Muscle of arm (tissue), 12 donors: ENCODE measurements around the gene ANKS3. TPM values are rescaled to one million over a fixed set of nuclear protein-coding genes. Genes with fewer than 3 reads are reported as not detected.

Experiments used
- DNase-seq: peaks from one replicate; pipeline ENCODE4 v3.0.0-alpha.2; 2013
- polyA plus RNA-seq, 12 donors: library from polyadenylated mRNA; unstranded; fragments of 120-200 nt; gene quantifications; one replicate each; pipeline ENCODE4 v1.2.1, GENCODE V29; 2013; ENCODE audit not compliant: insufficient read length in 12 of 12

The ANKS3 gene
- polyA plus RNA-seq, 12 donors: 8.3 to 20.2 (median 12.7) TPM; not detected in 1

DNA sequence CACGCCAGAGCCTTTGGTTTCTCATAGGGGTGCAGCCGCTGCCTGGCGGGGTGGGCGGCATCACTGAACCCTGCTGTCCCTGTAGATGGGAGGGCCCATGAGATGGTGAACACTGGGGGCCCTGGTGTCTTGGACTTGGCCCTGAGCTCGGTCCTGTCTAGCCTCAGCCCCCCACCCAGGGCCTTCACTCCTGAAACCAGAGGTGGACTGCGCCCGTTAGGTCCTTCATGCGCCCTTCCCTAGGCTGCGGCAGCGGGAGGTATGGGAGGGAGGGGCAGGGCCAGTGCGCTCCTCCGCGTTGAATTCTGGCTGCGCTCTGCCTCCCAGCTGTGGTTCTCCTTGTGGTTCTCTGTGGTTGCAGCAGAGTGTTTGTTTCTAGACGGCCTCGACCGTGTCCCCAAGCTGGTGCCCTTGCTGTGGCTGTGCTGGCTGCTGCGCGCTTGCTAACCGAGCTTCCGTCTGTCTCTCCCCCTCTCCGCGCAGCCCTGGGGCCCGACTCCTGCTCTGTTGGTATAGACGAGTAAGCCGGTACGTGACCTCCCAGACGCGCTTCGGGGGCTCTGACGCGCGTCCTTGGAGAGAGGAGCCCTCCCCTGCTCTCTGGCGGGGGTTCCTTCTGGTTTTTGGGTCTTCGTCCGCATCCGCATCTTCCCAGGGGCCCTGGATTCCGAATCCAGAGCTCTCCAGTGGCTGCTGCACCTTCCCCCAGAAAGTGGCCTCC is 48.1 kb downstream of the ANKS3 start:
- no peak for DNase-seq

DNA sequence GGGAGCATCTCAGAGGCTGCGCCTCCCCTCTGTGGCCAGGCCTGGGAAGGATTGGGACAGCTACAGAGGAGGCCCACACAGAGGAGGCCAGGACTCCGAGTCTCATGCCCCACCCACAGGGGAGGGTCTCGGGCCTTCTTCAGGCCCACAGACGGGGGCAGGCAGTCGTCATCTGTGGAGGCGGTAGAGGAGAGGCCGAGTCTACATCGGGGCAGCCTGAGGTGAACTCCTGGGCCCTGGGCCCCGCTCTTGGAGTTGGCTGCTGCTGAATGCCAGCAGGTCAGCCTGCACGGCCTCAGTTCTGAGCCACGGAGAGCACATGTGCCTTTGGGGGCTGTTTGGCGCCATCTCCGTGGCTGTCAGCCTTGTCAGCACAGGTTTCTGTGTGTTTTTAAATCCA is 48.8 kb downstream of the ANKS3 start:
- no peak for DNase-seq

DNA sequence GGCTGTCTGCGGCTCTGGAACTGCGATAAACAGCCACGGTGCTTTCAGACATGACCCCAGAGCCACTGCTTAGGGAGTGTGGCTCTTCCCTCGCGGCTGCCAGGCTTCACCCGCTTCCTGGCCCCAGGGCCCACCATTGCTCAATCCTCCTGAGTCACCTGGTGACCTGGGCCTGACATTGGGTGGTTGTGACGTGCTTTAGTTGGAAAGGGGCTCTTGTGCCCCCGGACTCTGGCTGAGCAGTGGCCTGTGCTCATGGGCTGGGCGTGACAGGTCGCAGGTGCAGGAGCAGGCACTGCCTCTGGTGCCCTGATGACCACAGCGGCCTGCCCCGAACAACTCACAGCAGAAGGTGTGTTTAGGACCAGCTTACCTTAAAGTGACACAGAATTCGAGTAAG is 49.3 kb downstream of the ANKS3 start:
- DNase-seq: no peak

DNA sequence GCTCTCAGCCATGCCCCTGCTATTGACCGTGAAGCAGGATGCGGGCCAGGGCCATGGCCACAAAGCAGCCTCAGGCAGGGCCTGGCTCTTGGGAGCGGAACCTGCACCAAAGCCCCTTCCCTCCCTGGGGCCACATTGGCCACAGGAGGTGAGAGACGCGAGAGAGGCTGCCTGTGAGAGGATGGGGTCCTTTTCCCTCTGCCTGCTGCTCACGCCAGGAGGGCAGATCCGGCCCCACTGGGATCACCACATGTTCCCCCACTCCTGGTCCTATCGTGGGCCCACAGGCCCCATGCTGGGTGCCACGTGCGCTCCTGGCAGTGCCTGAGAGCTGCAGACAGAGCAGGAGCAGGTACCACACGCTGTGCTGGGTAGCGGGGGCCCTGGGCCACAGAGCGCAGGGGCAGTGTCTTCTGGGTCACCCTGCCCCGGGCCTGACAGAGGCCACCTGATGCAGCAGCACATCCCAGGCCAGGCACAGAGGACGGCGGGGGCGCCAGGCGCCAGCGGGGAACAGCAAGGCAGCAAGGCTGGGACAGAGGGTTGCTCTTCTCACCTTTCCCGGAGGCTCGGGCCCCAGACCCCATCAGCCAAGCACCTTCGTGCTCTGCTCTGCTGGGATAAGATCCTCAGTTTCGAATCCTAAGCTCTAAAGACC is 49.9 kb downstream of the ANKS3 start:
- no peak for DNase-seq

DNA sequence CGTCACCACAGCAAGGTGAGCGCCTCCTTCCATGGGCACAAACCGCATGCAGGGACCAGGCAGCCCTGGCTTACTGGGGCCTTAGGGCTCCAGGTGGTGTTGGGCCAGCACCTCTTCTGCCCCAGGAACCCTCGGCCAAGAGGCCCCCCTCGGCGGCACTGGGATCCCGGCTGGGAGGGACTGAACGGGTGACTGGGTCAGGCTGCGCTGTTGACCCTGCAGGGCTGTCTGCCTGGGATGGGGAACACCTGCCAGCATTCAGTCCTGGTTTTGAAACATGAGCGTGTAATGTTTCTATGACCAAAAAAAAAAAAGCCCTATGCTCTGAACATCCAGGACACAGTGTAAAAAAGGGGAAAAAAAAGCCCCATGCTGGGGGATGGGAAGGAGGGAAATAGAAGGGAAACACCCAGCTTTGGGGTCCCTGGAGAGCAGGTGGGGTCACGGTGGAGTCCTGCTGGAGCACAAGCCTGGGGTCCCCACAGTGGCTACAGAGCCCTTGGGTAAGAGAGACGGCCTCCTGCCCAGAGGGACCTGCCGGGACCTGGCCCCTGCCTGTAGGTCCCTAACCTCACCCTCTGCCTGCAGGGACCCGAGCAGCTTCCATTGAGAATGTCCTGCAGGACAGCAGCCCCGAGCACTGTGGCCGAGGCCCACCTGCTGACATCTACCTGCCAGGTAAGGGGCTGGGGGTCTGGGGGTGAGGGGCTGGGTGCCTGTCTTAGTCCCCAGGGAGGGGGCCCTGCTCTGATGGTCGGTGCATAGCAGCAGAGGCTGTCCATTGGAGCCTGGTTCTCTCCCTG is 50.6 kb downstream of the ANKS3 start:
- DNase-seq: no peak

DNA sequence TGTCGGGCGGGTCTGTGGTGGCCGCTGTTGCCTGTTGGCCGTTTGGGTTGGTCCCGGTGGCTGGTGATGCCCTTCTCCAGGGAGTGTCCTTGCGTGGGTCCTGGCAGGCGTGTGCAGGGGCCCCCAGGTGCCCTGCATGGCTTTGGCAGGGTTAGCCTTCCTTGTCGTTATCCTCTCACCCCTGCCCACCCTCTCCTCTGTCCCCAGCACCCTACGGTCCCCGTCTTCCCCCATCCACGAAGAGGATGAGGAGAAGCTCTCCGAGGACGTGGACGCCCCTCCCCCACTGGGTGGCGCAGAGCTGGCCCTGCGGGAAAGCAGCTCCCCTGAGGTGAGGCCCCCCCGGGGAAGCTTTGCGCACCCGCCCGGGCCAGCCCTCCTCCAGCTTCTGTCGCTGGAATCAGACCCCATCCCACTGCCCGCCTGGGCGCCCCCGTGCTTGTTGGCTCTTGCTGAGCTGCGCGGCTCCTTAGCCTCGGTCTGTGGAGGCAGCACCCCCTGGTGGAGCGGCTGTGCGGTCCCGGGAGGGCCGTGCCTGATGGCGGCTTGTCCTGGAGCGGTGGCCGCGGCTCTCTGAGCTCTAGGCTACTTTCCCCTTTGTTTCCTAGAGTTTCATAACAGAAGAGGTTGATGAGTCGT is 51.3 kb downstream of the ANKS3 start:
- no peak for DNase-seq

DNA sequence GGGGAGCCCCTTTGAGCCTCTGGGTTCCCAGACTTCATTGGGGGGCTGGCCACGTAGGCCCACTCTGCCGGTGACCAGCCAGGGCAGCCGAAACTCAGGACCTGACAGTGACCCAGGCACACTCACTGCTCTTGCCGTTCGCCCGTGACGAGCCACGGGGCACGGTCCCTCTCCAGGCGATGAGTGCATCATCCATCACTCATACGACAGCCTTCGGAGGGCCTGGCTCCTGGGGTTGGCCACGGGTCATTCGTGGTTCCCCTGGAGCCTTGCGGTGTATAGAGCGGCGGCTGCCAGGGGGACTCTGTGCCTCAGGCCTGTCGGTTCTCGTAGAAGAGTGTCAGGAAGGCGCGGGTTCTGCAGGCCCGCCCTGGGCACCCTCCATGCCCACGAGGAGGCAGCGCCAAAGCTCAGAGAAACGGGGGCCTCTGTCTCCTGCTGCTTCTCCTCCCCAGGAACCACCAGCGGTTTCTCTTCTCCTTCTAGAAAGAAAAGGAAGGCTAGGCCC is 51.9 kb downstream of the ANKS3 start:
- DNase-seq: no peak

- DNase-seq: no peak
Observed at GRCh38 chr16:4681471-4682083, 52.5 kb downstream of the ANKS3 start.

DNA sequence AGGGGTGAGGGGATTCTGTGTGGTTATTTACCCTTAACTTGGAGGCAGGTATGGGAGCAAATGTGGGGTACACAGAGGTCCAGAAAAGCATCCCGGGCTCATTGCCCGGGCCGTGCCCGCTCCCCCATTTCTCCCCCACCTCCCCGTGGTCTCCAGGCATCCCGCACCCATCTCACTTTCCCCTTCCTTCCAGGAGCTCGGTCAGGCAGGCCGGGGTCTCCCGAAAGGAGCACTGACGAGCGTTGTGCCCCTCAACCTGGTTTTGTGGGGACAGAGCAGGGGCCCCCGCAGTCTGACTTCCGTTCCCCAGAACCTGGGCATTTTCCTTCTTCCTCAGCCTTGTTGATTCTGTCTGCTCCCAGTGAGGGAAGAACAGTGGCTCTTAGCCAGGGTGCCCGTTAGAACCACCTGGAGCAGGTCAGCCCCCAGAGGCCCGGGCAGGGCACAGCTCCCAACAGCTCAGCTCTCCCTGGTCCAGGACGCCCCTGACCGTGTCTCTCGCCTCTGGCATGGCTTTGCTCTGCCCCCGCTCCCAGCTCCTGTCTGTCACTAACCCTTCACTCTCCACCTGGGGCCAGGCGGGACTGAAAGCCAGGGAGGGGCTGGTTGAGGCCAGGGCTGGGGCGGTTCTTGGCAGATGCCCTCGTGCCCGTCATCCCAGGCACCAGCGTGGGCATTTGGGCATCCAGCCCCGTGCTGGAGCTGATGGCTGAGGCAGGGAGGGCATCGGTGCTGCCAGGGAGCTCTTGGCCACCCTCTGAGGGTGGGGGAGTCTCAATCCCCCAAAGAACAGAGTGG is 53.2 kb downstream of the ANKS3 start:
- no peak for DNase-seq

DNA sequence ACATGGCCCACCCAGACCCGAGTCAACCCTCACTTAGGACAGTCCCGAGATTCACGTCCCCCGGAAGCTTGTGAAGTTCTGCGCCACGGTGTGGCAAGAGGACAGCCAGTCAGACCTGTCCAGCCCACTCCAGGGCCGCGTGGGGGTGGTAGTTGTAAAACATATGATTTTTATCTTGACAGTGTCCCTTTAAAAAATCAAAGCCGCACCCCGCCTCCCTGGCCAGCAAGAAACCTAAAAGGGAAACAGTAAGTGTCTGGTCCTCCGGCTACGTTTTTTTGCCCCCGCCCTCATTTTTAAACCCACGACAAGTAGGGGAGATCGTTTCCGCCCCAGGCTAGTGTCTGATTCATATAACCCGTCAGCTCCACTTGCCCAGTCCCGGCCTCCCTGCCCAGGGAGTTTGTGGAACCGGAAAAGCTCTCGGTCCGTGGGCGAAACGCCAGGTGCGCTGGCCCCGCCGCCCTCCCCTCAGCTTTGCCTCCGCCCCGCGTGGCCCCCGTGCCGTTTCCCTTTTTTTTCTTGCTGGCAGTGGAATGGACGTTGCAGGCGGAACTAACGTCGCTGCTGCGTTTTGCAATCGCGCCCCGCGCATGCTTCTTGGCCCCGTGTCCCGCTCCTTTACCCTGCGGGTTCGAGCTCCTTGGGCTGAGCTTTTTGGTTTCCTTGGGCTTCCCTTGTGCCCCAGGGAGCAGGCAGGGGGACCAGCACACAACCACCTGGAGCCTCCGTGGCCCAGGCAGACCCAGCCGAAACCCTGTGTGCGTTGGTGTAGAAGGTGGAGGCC is 54.0 kb downstream of the ANKS3 start:
- DNase-seq: peak; percentile 71

GRCh38 chr16:4679156-4679849 is 54.8 kb downstream of the ANKS3 start:
- no peak for DNase-seq

DNA sequence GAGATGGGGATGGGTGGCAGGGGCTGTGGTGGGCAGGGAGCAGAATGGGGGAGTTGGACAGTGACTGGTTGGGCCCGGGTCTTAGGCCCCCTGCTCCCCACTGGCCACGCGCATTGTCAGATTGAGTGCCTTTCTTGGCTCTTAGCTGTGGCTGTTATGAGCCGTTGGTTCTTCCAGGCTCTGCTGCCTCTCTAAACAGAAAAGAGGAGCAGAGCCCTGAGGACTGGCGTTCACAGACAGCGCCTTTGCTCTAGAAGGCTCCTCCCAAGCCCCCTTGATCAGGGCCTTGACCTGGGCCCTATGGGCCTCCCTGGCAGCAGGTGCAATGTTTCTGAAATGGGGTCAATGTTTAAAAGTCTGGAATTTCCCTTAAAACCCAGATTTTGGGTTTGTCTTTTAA is 55.5 kb downstream of the ANKS3 start:
- DNase-seq: no peak

DNA sequence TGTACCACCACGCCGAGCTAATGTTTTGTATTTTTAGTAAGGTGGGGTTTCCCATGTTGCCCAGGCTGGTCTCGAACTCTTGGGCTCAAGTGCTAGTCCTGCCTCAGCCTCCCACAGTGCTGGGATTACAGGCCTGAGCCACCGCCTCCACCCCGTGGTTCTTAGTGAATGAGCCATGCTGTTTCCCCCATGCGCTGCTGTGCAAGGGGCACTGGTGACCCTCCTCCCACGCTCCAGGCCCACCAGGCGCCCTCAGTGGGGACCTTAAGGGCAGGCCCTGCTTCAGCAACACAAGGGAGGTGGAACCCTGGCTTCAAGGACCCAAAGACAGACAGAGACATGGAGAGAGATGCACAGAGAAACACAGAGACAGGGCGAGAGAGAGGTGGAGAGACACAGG is 56.1 kb downstream of the ANKS3 start:
- DNase-seq: no peak

- DNase-seq: no peak
Observed at GRCh38 chr16:4677390-4677789, 56.7 kb downstream of the ANKS3 start.

DNA sequence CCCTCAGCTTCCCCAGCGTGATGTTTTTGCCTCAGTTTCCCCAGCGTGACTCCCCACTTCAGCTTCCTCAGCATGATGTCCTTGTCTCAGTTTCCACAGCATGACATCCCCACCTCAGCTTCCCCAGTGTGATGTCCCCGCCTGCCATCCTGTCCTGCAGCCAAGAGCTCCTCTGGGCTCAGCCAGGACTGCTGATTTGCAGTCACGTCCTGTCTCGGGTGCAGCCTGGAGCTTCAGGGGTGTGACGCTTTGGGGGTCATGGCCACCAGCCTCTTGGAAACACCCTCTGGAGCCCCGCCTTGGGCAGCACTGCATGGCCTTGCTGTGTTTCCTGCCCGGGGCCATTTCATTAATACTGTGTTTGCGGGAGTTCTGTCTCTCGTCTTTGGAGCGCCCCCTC is 57.2 kb downstream of the ANKS3 start:
- no peak for DNase-seq

- no peak for DNase-seq
Observed at GRCh38 chr16:4675864-4676786, 57.9 kb downstream of the ANKS3 start.

DNA sequence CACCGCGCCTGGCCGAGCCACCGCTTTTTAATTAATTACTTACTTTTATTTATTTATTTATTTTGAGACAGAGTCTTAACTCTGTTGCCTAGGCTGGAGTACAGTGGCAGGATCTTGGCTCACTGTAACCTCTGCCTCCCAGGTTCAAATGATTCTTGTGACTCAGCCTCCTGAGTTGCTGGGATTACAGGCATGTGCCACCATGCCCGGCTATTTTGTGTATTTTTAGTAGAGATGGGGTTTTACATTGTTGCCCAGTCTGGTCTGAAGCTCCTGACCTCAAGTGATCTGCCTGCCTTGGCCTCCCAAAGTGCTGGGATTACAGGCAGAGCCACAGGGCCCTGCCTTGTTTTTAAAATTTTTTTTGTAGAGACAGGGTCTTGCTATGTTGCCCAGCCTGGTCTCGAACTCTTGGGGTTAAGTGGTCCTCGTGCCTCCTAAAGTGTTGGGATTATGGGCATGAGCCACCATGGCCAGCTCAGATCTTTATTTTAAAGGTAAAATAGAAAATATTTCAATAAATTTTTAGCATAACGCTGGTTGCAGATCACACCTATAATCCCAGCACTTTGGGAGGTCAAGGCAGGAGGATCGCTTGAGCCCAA is 59.0 kb downstream of the ANKS3 start:
- DNase-seq: no peak
